Activated CD8-positive, alpha-beta T cell treated with anti-CD3 and anti-CD28 coated beads for 36 hours (primary cell): ENCODE measurements around the gene TNFRSF14. TPM values are rescaled to one million over a fixed set of nuclear protein-coding genes. Genes with fewer than 3 reads are reported as not detected.
A peak's percentile ranks its signal among the peaks of the same experiment; 100 is the strongest.
"Not testable (repeated sequence)": the region's sequence is repeated elsewhere in the genome, so short reads cannot be mapped to it uniquely, and the experiment has no call there.

Experiments
- ATAC-seq: fragments of 200-7000 bp; cut with Tn5 transposase; one replicate; pipeline ENCODE4 v1.10.0; 2021; ENCODE audit warnings: mild to moderate bottlenecking, moderate library complexity
- CTCF ChIA-PET: fragments of 350-600 bp; sonication (Branson Sonifier 250); formaldehyde crosslinking; loops from one replicate; lab custom pipeline; 2021; ENCODE audit warnings: antibody characterized with exemption; lab: Charles Lee
- POLR2A ChIA-PET: fragments of 350-600 bp; sonication (Branson Sonifier 250); formaldehyde crosslinking; loops from one replicate; lab custom pipeline; 2021; ENCODE audit warnings: antibody characterized with exemption; lab: Charles Lee
- DNase-seq: peaks from one replicate; pipeline ENCODE4 v3.0.0-alpha.2; 2020
- H3K27ac Mint-ChIP-seq: one replicate; pipeline ENCODE4 v1.8.0; 2021; ENCODE audit warnings: mild to moderate bottlenecking, mixed read lengths
- H3K27me3 Mint-ChIP-seq: one replicate; pipeline ENCODE4 v1.8.0; 2021; ENCODE audit warnings: mixed read lengths
- H3K36me3 Mint-ChIP-seq: one replicate; pipeline ENCODE4 v1.8.0; 2021; ENCODE audit warnings: low read depth, mixed read lengths
- H3K4me1 Mint-ChIP-seq: one replicate; pipeline ENCODE4 v1.8.0; 2021; ENCODE audit warnings: low read depth, mixed read lengths
- H3K4me3 Mint-ChIP-seq: one replicate; pipeline ENCODE4 v1.8.0; 2021; ENCODE audit warnings: mild to moderate bottlenecking, moderate library complexity, mixed read lengths
- H3K9me3 Mint-ChIP-seq: one replicate; pipeline ENCODE4 v1.8.0; 2021; ENCODE audit warnings: mixed read lengths
- intact Hi-C: fragments of 100-400 bp; cut with micrococcal nuclease; formaldehyde crosslinking; loops from one replicate; pipeline ENCODE4 v1.10.0; 2022
- total RNA-seq, 2 experiments: library from RNA; stranded (reverse); gene quantifications; one replicate each; pipeline ENCODE4 v1.2.3, GENCODE V29; 2021
- TF ChIP-seq, protein P1 (sequence below): fragments of 200-600 bp; IDR thresholded peaks from one replicate; pipeline ENCODE4 v1.8.0; 2022; ENCODE audit warnings: antibody characterized with exemption, mild to moderate bottlenecking

The TNFRSF14 gene
- total RNA-seq, 2 experiments from 2014 or later = 134 to 140 TPM

DNA sequence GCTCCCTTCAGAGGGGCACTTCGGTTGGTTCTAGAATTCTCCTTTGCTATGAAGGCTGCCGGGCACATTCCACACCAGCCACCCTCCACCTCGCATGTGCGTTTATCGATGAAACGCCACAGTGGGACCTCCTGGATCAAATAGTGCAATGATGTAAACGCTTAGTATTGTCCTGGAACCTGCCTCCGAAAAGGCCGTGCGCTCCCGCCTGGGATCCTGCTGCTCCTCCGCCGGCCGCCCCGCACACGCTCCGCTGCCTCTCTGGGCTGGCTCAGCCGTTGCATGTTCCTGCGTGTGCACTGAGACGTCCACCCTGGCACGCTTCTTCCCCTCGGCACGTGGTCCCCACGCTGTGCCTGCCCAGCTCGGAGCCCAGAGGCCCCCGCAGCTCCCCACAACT lies 4.0 kb upstream of the TNFRSF14 start:
- intact Hi-C loops = loop anchor here (10.0 kb wide), 1 partner anchor 93 kb away; no protein-coding TSS in a partner anchor

DNA sequence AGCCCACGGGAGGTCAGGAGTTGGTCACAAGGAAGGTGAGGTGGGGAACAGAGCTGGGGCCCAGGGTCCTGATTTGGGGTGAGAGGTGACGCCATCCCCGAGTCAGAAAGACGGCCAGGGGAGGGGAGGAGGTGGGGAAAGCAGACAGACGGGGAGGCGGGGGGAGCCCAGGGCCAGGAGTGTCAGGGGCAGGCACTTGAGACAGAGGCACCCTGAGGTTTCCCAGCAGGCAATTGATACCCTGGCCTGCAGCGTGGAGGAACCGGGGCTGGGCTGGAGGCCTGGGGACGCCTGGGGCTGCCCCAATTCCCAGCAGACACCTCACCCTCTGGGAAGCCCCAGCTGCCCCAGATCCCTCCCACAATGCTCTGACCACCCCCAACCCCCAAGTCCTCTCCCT lies 3.1 kb upstream of the TNFRSF14 start:
- H3K36me3 Mint-ChIP-seq = peaks cover 18% of the 10 kb centered on the region
- ATAC-seq, POLR2A ChIA-PET, CTCF ChIA-PET, H3K27me3 Mint-ChIP-seq, DNase-seq, H3K27ac Mint-ChIP-seq, H3K9me3 Mint-ChIP-seq, H3K4me3 Mint-ChIP-seq: not testable (repeated sequence)
- intact Hi-C loops = loop anchor here (10.0 kb wide), 1 partner anchor 92 kb away; no protein-coding TSS in a partner anchor
- peaks cover 42% of the 10 kb centered on the region for H3K4me1 Mint-ChIP-seq

More for the DNA sequence above, 4.0 kb upstream of the TNFRSF14 start:
- DNase-seq = no peak
- ATAC-seq = no peak
- CTCF ChIA-PET = no interaction called here
- no peak overlapping the region for H3K27ac Mint-ChIP-seq
- peaks cover 35% of the 10 kb centered on the region for H3K4me1 Mint-ChIP-seq
- POLR2A ChIA-PET = interaction anchor here (0.8 kb wide), 1 partner anchor 33 kb away, joined by 6 read pairs; no protein-coding TSS in a partner anchor
- peaks cover 12% of the 10 kb centered on the region for H3K36me3 Mint-ChIP-seq
- no peaks in the 10 kb centered on the region for H3K9me3 Mint-ChIP-seq
- H3K27me3 Mint-ChIP-seq = no peaks in the 10 kb centered on the region
- H3K4me3 Mint-ChIP-seq = no peak overlapping the region
- TF ChIP-seq, protein P1, sequence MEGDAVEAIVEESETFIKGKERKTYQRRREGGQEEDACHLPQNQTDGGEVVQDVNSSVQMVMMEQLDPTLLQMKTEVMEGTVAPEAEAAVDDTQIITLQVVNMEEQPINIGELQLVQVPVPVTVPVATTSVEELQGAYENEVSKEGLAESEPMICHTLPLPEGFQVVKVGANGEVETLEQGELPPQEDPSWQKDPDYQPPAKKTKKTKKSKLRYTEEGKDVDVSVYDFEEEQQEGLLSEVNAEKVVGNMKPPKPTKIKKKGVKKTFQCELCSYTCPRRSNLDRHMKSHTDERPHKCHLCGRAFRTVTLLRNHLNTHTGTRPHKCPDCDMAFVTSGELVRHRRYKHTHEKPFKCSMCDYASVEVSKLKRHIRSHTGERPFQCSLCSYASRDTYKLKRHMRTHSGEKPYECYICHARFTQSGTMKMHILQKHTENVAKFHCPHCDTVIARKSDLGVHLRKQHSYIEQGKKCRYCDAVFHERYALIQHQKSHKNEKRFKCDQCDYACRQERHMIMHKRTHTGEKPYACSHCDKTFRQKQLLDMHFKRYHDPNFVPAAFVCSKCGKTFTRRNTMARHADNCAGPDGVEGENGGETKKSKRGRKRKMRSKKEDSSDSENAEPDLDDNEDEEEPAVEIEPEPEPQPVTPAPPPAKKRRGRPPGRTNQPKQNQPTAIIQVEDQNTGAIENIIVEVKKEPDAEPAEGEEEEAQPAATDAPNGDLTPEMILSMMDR = no peak

DNA sequence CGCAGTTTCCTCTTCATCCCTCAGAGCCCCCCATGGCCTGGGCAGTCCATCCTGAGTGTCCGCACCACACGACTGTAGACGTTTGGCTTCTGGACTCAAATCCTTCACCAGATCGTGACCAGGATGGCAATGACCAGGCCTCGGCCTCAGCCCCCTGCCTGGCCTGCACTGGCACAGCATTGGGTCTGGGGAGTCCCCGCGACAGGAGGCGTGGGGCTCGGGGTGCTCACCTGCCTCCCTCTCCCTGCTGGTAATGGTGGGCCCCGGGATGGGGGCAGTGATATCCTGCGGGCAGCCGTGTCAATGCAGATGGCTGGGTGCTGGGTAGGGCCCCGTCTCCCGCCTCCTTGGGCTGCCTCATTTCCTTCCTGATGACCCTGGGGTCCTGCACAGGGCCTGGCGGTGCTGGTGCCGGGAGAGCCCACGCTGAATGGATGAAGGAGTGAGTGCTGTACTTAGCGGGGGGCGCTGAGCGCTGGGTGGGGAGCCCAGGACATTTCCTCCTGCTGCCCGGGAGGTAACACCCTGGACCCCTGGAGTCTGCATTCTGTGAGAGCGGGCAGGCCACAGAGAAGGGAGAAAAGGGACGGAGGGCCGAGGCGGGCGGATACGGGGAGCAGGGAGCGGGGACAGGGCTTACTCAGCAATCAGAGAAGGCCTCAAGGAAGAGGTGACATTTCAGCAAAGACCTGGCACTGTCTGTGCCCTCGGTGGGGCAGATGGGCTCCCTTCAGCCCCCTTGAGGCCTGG lies 2.1 kb upstream of the TNFRSF14 start:
- peaks cover 23% of the 10 kb centered on the region for H3K36me3 Mint-ChIP-seq
- CTCF ChIA-PET = no interaction called here

DNA sequence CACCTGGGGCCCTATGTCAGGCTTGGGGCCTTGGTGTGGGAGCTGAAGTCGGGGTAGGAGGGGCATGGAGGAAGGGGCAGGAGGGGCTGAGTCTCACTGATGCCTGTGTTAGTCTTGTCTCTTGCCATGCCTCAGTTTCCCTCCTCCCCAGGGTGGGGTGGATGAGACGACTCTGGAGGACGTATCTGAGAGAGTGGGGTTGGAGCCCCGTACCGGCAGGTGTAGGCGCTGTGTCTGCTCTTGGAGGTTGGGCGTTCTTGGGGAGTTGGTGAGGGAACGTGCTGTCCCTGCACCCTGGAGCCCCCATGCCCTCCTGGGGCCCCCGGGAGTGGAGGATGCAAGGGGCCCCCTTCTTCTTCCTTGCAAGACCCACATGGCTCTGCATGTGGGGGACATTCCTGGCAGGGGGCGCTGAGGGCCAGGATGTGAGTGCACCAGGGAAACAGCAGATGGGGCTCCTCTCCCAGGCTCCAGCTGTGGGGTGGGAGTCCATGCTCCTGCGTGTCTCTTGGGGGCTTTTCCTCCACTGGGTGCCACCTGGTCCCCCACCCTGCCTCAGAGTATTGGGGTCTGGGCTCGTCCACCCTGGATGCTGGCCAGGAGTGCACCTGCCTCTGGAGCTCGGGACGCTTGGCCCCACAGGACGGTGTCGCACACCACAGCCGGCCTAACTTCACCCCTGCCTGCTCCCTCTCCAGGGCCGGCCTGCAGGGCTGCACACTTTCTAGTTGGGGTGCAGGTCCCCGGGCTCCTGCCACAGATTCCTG lies 1.4 kb upstream of the TNFRSF14 start:
- peak; percentile 82 for DNase-seq
- Mint-ChIP-seq H3K4me3 (peak overlapping the region; percentile 99), H3K4me1 (peaks cover 38% of the 10 kb centered on the region), H3K36me3 (peaks cover 23% of the 10 kb centered on the region), H3K27me3 (no peaks in the 10 kb centered on the region), H3K9me3 (no peaks in the 10 kb centered on the region), H3K27ac (peak overlapping the region; percentile 99)
- POLR2A ChIA-PET = interaction anchor here (1.3 to 5.7 kb wide), 7 partner anchors 12 to 145 kb away, joined by 3 to 100 read pairs (median 10); partner anchors contain the start of gene PRXL2B
- ATAC-seq = peak; percentile 27
- CTCF ChIA-PET = interaction anchor here (0.9 to 2.4 kb wide), 5 partner anchors 16 to 32 kb away, joined by 3 to 28 read pairs (median 4); no protein-coding TSS in a partner anchor
- intact Hi-C loops = loop anchor here (10.0 kb wide), 1 partner anchor 90 kb away; no protein-coding TSS in a partner anchor
- TF ChIP-seq, protein P1 = peak; percentile 69

More for the DNA sequence above, 2.1 kb upstream of the TNFRSF14 start:
- peak overlapping the region; percentile 99 for H3K27ac Mint-ChIP-seq
- DNase-seq = no peak
- H3K4me1 Mint-ChIP-seq = peaks cover 43% of the 10 kb centered on the region
- H3K27me3 Mint-ChIP-seq = no peaks in the 10 kb centered on the region
- no peak for ATAC-seq
- no peaks in the 10 kb centered on the region for H3K9me3 Mint-ChIP-seq
- TF ChIP-seq, protein P1 = no peak
- intact Hi-C loops = loop anchor here (10.0 kb wide), 1 partner anchor 91 kb away; no protein-coding TSS in a partner anchor
- peak overlapping the region; percentile 99 for H3K4me3 Mint-ChIP-seq
- POLR2A ChIA-PET = interaction anchor here (5.7 kb wide), 1 partner anchor 31 kb away, joined by 100 read pairs; the partner anchor contains the start of gene PRXL2B
